Pons (tissue), 1 donor: ENCODE data around the gene CPNE2.
"Not testable (repeated sequence)": the region's sequence is repeated elsewhere in the genome, so short reads cannot be mapped to it uniquely, and the experiment has no call there.

Experiments
- DNase-seq: peaks from one replicate; pipeline ENCODE4 v3.0.0-alpha.2; 2016; ENCODE audit warnings: low spot score

CPNE2 gene

DNA sequence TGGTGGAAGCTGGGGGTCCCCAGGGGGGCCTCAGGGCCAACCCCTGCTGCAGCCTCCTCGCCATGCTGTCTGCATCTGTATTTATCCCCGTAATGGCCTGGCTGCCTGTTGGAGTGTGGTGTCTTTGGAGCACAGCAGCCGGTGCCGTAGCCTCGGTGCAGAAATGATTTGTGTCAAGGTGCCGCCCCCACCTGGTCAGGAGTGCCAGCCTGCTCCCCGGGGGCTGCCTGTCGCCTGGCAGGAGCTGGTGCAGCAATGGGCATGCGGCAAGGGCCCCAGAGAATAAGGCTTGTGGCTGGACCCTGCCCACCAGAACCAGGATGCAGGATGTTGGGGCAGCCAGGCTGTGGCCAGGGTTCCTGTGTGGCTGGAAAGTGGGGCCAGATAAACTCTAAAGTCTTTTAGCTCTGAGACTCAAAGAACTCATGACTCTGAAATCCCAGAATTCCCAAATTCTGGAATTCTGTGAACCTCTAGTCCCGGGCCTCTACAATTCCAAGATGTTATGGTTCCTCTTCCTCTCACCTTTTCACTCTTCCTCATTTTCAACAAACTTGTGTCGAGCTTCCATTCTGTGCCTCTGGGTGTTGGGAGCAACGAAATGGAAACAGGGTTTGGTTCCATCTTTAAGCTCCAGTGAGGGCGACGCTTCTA lies 5.9 kb downstream of the CPNE2 start:
- no peak for DNase-seq

DNA sequence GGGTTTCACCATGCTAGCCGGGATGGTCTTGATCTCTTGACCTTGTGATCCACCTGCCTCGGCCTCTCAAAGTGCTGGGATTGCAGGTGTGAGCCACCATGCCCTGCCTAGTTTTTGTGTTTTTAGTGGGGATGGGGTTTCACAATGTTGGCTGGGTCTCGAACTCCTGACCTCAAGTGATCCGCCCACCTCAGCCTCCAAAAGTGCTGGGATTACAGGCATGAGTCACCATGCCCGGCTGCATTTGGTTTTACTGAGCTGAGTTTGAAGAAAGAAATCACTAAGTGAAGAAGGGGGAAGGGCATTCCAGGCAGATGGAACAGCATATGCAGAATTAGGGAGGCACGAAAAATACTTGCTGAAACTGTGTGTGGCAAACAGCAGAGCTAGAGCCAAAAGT lies 7.6 kb downstream of the CPNE2 start:
- DNase-seq = not testable (repeated sequence)

DNA sequence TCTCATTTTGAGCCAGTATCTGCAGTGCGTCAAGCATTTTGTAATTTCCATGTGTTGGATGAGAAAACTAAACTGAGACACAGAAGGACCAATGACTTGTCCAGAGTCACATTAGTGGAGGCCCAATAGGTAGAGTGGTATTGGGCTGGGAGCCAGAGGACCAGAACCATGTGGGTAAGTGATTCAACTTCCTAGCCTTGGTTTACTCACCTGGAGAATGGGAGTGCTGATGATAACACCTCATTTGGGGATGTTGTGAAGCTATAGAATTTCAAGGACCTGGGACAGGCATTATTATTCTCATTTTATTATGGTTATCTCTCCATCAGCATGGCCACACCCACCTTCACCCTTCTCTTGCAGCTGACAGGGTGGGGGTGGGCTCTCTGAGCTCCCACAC lies 8.1 kb downstream of the CPNE2 start:
- DNase-seq = no peak

DNA sequence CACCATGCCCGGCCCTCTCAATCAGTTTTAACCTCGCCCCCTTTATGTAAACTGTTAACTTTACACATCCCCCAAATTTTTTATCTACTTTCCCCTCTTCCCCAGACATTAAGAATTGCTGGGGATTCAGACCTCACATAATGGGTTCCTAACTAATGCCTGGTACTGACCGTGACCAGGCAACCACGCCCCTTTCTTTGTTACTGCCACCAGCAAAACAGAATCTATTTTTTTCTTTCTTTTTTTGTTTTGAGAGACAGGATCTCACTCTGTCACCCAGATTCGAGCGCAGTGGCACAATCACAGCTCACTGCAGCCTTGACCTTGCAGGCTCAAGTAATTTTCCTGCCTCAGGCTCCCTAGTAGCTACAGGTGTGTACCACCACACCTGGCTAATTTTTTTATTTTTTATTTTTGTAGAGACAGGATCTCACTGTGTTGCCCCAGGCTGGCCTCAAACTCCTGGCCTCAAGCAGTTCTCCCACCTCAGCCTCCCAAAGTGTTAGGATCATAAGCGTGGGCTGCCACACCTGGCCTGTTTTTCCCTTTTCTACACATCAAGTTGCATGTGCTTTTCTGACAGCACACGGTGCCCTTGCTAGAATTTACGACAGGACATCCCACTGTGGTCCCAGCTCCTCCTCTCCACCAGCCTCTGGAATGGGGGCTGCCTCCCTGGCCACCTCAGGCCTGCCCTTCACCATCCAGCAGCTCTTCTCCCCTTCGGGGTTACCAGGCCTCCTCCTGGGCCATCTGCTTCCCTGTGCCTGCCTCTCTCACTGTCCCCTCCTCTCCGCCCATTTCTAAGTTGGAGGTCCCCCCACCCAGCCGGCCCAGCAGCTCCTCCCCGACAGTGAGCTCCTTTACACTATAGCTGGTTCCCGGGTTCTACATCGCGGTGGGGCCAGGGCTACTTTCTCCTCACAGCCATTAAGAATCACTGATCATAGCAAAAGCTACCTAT lies 10.8 kb downstream of the CPNE2 start:
- DNase-seq = peak; percentile 76

DNA sequence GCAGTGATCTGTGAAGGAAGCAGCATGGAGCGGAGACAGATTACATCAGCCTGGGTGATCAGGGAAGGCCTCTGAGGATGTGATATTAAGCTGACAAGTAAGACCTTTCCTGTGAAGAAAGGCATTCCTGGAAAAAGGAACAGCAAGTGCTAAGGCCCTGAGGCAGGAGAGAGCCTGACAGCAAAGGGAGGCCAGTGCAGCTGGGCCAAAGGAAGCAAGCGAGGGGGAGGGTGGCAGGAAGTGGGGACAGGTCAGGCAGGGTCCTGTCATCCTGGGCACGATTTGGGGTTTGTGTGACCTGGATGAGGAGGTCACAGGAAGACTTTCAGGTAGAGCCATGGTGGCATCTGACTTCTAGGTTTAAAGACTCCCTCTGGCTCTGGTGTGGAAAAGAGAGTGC lies 12.3 kb downstream of the CPNE2 start:
- no peak for DNase-seq

DNA sequence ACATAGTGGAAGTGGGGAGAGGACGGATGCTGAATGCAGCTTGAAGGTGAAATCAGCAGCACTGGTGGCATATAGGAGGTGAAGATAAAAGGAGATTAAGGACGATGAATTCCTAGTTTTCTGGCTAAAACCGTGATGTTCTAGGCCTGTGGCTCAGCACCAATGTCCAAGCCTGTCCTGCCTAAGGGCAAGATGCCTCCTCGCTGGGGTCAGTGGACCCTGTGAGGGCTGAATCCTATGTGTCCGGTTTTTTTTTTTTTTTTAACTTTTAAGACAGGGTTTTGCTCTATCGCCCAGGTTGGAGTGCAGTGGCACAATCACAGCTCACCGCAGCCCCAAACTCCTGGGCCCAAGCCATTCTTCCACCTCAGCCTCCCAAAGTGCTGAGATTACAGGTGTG lies 12.8 kb downstream of the CPNE2 start:
- DNase-seq = no peak

DNA sequence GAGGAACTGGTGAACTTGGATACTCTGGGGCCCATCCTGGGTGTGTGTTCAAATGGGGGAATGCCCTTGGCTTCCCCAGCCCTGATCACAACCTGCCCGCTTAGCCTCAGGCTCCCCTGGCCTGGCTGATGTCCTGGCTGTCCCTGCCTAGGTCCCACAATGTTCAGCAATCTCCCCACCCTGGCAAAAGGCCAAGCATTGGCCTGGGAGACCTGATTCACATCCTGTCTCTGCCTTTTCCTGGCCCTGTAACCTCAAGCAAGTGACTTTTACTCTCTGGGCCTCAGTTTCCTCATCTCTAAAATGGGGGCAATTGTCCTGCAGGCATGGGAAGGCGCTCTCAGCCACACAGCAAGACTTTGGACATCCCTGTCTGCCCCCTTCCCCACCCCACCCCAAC lies 14.4 kb downstream of the CPNE2 start:
- DNase-seq = no peak

DNA sequence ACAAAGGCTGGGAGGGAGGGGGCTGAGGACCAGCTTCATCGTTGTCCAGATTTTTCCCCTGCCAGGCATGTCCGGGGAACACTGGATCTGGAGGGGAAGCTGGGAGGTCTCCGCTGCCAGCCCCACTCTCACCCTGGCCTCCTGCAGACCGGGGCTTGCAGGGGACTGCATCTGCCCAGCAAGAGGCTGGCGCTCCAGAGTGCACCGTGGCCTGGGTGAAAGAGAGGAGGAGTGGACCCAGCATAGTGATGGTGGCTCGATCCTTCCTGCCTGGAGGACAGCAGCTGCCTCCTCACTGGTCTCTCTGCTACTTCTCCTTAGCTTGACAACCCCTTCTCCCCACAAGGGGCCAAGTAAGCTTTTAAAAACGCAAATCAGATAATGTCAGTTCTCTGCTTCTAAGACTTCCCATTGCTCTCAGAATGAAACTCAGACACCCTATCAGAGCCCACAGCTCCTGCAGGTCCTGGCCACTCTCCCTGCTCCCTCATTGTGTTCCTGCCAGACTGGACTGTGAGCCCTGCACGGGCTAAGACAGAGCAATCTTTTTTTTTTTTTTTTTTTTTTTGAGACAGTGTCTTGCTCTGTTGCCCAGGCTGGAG lies 15.0 kb downstream of the CPNE2 start:
- no peak for DNase-seq

DNA sequence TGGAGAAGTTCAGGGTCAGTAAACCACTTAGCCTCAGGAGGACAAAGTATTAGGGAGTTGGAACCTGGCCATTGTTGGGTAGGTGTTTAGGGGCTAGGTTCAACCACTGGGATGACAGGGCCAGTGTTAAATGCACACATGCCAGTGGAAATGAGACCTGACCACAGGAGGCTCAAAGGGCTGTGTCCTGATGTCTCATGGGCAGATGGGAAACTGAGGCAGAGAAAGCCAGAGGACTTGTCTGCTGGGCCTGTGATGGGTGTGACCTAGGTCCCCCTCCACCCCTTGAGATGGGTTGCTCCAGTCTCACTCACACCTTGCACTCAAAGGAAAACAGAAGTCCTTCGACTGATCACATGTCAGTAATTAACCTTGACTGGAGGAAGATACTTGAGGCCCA lies 16.0 kb downstream of the CPNE2 start:
- DNase-seq = no peak

DNA sequence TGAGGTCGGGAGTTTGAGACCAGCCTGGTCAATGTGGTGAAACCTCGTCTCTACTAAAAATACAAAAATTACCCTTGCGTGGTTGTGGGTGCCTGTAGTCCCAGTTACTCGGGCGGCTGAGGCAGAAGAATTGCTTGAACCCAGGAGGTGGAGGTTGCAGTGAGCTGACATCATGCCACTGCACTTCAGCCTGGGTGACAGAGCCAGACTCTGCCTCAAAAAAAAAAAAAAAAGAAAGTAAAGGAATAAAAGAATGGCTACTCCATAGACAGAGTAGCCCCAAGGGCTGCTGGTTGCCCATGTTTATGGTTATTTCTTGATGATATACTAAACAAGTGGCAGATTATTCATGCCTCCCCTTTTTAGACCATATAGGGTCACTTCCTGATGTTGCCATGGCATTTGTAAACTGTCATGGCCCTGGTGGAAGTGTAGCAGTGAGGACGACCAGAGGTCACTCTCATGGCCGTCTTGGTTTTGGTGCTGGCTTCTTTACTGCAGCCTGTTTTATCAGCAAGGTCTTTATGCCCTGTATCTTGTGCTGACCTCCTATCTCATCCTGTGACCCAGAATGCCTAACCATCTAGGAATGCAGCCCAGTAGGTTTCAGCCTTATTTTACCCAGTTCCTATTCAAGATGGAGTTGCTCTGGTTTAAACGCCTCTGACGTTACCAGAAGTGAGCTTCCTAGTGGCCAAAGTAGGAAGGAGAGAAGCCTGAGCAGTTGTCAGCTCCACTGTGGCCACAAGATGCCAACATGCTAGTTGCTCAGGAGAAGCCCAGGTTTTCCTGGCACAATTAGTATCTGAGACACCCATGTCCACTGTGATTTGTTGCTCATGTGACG lies 17.1 kb downstream of the CPNE2 start:
- not testable (repeated sequence) for DNase-seq

DNA sequence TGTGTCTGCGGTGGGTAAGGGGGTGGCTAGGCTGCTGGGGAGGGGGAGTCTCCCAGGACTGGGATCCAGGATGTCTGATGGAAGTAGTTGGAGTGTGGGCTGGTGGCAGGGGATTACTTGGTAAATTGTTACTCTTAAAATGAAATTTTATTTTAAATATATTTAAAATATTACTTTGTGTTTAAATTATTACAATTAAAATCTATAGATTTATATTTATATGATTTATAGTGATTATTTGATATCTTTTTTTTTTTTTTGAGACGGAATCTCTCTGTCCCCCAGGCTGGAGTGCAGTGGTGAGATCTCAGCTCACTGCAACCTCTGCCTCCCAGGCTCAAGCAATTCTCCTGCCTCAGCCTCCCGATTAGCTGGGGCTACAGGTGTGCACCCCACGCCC lies 18.6 kb downstream of the CPNE2 start:
- DNase-seq = no peak

DNA sequence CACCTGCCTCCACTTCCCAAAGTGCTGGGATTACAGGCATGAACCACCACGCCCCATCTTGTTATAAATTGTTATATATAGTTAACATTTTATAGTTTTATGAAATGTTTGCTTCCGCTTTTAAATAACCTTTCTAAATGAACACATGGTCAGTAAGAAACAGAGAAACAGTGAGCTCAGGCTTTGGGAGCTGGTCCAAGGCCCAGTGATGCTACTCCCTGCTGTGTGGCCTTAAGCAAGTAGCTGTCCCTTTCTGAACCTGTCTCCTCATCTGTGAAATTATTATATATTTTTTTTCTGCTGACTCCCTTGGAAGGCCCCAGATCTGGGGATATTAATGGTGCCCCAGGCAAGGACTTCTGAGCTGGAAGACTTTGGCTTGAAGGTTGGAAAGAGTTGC lies 19.0 kb downstream of the CPNE2 start:
- DNase-seq = no peak

DNA sequence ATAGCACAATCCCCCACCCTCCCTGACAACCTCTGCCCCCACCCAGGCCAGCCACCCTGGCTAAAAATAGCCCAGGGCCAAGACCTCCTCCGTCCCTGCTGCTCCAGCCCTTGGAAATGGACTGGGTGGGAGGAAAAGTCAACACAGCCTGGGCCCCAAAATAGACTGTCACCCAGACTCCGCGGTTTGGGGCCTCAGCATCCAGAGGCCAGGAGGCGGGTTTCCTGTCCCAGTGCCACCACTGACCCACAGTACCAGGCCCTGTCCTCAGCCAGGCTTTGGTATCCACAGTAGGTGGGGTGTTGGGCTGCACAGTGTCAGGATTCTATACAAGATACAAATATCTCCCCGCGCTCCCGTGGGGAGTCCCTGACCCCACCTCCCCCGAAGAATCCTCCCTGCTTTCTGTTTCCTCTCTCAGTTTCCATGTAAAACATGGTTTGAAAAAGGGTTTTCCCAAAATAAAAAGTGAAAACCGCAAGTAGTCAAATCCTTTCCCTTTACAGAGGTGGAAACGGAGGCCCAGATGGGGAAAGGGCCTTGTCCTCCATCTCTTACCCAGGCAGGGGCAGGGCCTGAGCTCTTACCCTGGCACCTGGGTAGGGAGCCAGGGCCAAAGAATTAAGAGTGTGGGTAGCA lies 20.1 kb downstream of the CPNE2 start:
- no peak for DNase-seq

DNA sequence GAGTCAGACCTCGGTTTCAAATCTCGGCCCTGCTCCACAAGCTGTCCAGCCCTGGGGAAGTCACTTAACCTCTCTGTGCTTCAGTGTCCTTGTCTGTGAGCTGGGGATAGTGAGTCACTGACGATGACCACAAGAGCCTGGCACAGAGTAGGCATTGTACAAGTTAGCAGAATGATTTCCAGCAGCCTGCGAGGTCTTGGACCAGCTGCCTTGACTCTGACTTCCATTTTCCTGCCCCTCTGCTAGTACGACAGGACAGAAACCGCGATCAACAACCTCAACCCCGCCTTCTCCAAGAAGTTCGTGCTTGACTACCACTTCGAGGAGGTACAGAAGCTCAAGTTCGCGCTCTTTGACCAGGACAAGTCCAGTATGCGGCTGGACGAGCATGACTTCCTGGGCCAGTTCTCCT lies 20.7 kb downstream of the CPNE2 start:
- DNase-seq = peak; percentile 79

DNA sequence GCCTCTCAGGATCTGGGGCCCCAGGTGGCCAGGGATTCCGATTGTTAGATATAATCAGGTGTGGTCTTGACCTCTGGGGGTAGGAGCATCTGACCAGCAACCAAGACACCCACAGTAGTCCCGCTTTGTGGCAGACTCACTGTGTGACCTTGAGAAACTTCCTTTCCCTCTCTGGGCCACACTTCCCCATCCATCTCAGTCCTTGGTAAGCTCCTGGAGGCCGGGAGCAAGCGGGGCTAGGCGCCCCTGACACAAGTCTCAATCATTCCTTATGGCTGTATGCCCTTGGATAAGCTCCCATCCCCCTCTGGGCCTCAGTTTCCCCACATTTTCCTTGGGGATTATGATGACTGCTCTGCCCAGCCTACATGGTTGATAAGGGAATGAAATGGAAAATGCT lies 21.3 kb downstream of the CPNE2 start:
- no peak for DNase-seq

DNA sequence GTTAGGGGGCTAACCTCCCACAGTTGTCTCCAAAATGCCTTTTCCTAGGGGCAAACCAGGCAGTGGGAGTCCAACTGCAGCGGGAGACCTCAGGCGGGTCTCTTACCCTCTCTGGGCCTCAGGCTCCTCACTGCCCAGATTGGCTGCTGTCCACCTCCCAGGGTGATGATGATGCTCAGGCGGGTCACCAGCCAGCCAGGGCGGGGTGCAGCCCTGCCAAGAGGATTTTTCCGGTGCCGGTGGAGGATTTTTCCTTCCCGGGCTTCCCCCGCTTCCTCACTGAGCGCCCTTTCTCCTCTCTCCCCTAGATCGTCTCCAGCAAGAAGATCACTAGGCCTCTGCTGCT lies 22.8 kb downstream of the CPNE2 start:
- DNase-seq = no peak

DNA sequence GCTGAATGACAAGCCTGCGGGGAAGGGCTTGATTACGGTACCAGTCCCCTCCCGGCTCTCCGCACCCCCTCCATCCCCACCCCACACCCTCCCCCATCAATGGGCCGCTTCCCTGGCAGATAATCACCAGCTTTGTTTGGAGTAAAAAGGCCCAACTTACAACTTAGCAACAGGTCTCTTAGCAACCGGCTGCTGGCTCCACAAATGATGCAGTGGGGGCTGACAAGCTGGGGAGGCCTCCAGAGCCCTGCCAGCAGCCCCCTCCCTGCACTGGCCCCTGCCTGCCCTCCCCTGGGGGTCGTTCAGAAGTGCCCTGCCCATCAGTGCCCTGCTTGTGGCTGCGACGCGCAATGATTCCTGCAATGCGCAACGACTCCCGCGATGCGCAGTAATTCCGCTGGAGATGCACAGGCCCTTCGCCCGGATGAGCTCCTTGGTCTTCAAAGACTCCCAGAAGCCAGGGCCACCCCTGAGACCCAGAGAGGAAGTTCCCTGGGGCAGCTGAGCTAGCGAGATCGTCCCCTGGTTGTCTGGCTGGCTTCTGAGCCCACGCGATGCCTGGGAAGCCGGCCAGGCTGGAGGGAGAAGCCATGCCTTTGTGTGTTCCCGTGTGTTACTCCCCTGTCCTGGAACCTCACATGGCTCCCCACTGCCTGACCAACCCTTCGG lies 23.3 kb downstream of the CPNE2 start:
- peak; percentile 98 for DNase-seq

DNA sequence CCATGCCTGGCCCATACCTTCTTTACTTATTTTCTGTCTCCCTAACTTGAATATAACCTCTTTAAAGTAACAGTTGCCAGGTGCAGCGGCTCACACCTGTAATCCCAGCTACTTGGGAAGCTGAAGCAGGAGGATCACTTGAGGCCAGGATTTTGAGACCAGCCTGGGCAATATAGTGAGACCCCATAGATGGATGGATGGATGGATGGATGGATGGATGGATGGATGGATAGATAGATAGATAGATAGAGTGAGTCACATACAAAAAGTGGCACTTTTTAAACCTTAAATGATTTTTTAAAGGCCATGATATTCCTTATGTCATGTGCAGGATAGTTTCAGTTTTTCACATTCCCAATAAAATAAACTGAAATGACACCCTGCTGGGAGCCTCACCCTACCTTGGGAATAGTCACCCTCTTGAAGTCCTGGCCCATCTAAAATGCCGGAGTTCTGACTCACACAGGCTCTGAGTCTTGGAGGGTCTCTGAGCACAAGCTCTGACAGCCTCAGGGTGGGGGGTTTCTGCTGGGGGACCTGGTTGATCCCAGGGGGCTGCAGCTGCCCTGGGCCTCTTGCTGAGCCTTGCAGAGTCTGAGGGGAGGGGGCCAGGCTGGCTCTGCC lies 26.2 kb downstream of the CPNE2 start:
- no peak for DNase-seq

DNA sequence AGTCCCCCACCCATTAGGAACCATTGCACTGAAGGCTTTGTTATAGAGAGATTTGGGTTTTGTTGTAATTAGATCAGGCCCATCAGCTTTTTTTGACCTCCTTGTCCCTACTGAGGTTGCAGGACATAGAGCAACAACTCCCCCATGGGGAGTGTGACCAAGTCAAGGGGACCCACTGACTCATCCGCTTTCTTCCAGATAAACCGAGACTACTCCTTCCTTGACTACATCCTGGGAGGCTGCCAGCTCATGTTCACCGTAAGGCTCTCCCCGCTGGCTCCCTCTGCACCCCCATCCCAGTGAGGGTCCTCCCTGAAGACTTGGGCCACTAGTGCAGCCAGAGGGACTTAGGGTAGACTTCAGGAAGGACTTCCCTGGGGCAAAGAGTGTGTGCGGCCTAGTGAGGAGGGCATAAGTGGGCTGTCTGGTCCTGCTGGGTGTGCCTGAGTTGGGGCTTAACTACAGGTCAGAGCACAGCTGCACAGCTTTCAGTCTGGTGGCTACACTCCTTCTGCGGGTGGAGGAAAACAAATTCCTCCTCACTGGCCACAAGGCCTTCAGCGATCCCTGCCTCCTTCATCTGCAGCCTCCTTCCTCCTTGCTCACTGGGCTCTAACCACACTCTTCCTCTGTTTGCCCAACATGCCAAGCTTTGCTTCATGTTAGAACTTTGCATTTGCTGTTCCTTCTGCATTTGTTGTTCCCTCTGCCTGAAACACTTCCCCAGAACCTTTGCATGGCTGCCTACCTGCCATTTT lies 31.0 kb downstream of the CPNE2 start:
- no peak for DNase-seq
